ENCODE results near the gene AMPD2.

Gene AMPD2

GRCh38 chr1:109630898-109631512 lies 11.4 kb downstream of the AMPD2 start:
- no peak for DNase-seq

- no peak for DNase-seq
These were observed 12.2 kb downstream of the AMPD2 start for GRCh38 chr1:109631513-109632505.

- DNase-seq, result peak; percentile 76
These were observed 13.2 kb downstream of the AMPD2 start for GRCh38 chr1:109632671-109633346.

GRCh38 chr1:109634292-109634691 lies 14.7 kb downstream of the AMPD2 start:
- no peak for DNase-seq

GRCh38 chr1:109634771-109635750 lies 15.4 kb downstream of the AMPD2 start:
- no peak for DNase-seq

GRCh38 chr1:109635862-109636200 lies 16.2 kb downstream of the AMPD2 start:
- no peak for DNase-seq

- no peak for DNase-seq
These were observed 16.7 kb downstream of the AMPD2 start for GRCh38 chr1:109636201-109636952.

GRCh38 chr1:109637446-109637845 lies 17.8 kb downstream of the AMPD2 start:
- DNase-seq, result no peak

GRCh38 chr1:109639063-109639840 lies 19.6 kb downstream of the AMPD2 start:
- no peak for DNase-seq

- DNase-seq, result no peak
These were observed 20.2 kb downstream of the AMPD2 start for GRCh38 chr1:109639841-109640184.

GRCh38 chr1:109640285-109640865 lies 20.7 kb downstream of the AMPD2 start:
- DNase-seq, result peak; percentile 31

GRCh38 chr1:109641078-109641740 lies 21.6 kb downstream of the AMPD2 start:
- DNase-seq, result no peak

- DNase-seq, result no peak
These were observed 22.2 kb downstream of the AMPD2 start for GRCh38 chr1:109641861-109642260.

- no peak for DNase-seq
These were observed 23.0 kb downstream of the AMPD2 start for GRCh38 chr1:109642626-109643025.

- peak; percentile 73 for DNase-seq
These were observed 24.0 kb downstream of the AMPD2 start for GRCh38 chr1:109643385-109644230.

GRCh38 chr1:109644670-109645069 lies 25.0 kb downstream of the AMPD2 start:
- DNase-seq, result no peak

GRCh38 chr1:109649491-109649914 lies 29.9 kb downstream of the AMPD2 start:
- peak; percentile 17 for DNase-seq

- DNase-seq, result no peak
These were observed 31.0 kb downstream of the AMPD2 start for GRCh38 chr1:109650609-109651008.

GRCh38 chr1:109652402-109652801 lies 32.8 kb downstream of the AMPD2 start:
- no peak for DNase-seq
